ENCODE measurements around the gene SH3PXD2A. TPM values are rescaled to one million over a fixed set of nuclear protein-coding genes. Genes with fewer than 3 reads are reported as not detected.

The SH3PXD2A gene
- total RNA-seq, 1 donor from 2014 or later = 12.2 TPM

- Histone ChIP-seq H3K27me3 (ENCODE audit: control insufficient read depth, insufficient read depth, low read length) (peaks cover 21% of the 10 kb centered on the region), H3K36me3 (ENCODE audit: control insufficient read depth, insufficient read depth, low read length) (no peaks in the 10 kb centered on the region), H3K4me3 (ENCODE audit: low read depth, low read length) (no peak overlapping the region)
- no peak for TF ChIP-seq CTCF (IDR thresholded peaks at IDR 0.05; ENCODE audit: insufficient read depth, low read length, poor library complexity, severe bottlenecking)
- DNase-seq (ENCODE audit: low read depth) = no peak
Measured at GRCh38 chr10:103548581-103549348, 306.6 kb downstream of the SH3PXD2A start.

GRCh38 chr10:103548006-103548405, 307.4 kb downstream of the SH3PXD2A start:
- TF ChIP-seq CTCF (IDR thresholded peaks at IDR 0.05; ENCODE audit: insufficient read depth, low read length, poor library complexity, severe bottlenecking) = no peak
- no peak for DNase-seq (ENCODE audit: low read depth)
- H3K4me3 ChIP-seq (ENCODE audit: low read depth, low read length) = no peak overlapping the region
- H3K36me3 ChIP-seq (ENCODE audit: control insufficient read depth, insufficient read depth, low read length) = no peaks in the 10 kb centered on the region
- H3K27me3 ChIP-seq (ENCODE audit: control insufficient read depth, insufficient read depth, low read length) = peaks cover 18% of the 10 kb centered on the region

GRCh38 chr10:103547391-103547946, 307.9 kb downstream of the SH3PXD2A start:
- DNase-seq (ENCODE audit: low read depth) = no peak
- Histone ChIP-seq H3K4me3 (ENCODE audit: low read depth, low read length) (no peak overlapping the region), H3K36me3 (ENCODE audit: control insufficient read depth, insufficient read depth, low read length) (no peaks in the 10 kb centered on the region), H3K27me3 (ENCODE audit: control insufficient read depth, insufficient read depth, low read length) (peaks cover 13% of the 10 kb centered on the region)
- TF ChIP-seq CTCF (IDR thresholded peaks at IDR 0.05; ENCODE audit: insufficient read depth, low read length, poor library complexity, severe bottlenecking) = no peak

GRCh38 chr10:103546401-103546800, 309.0 kb downstream of the SH3PXD2A start:
- Histone ChIP-seq H3K4me3 (ENCODE audit: low read depth, low read length) (no peak overlapping the region), H3K36me3 (ENCODE audit: control insufficient read depth, insufficient read depth, low read length) (no peaks in the 10 kb centered on the region), H3K27me3 (ENCODE audit: control insufficient read depth, insufficient read depth, low read length) (peaks cover 4% of the 10 kb centered on the region)
- TF ChIP-seq CTCF (IDR thresholded peaks at IDR 0.05; ENCODE audit: insufficient read depth, low read length, poor library complexity, severe bottlenecking) = no peak
- DNase-seq (ENCODE audit: low read depth) = no peak

GRCh38 chr10:103545771-103546281, 309.6 kb downstream of the SH3PXD2A start:
- DNase-seq (ENCODE audit: low read depth) = no peak
- no peak overlapping the region for H3K4me3 ChIP-seq (ENCODE audit: low read depth, low read length)
- TF ChIP-seq CTCF (IDR thresholded peaks at IDR 0.05; ENCODE audit: insufficient read depth, low read length, poor library complexity, severe bottlenecking) = no peak
- H3K36me3 ChIP-seq (ENCODE audit: control insufficient read depth, insufficient read depth, low read length) = no peaks in the 10 kb centered on the region
- H3K27me3 ChIP-seq (ENCODE audit: control insufficient read depth, insufficient read depth, low read length) = peaks cover 4% of the 10 kb centered on the region
